Mesodermal cell (in vitro differentiated cells): ENCODE measurements around the gene CCDC196.

Source experiments
- H3K27ac ChIP-seq: 2 replicates; pipeline ENCODE4 v1.7.0; 2013; ENCODE audit warnings: mild to moderate bottlenecking, low read depth, low read length, moderate library complexity; ENCODE audit not compliant: severe bottlenecking
- H3K36me3 ChIP-seq: 2 replicates; pipeline ENCODE4 v1.7.1; 2013; ENCODE audit warnings: mild to moderate bottlenecking, low read length, moderate library complexity; ENCODE audit not compliant: control insufficient read depth, insufficient read depth
- H3K4me1 ChIP-seq: one replicate; pipeline ENCODE4 v1.7.1; 2013; ENCODE audit warnings: mild to moderate bottlenecking, low read length; ENCODE audit not compliant: insufficient read depth, control insufficient read depth, poor library complexity, severe bottlenecking
- H3K4me3 ChIP-seq: 2 replicates; pipeline ENCODE4 v1.7.0; 2013; ENCODE audit warnings: low read length, control low read depth, mild to moderate bottlenecking; ENCODE audit not compliant: insufficient read depth, poor library complexity, severe bottlenecking; ENCODE audit errors: extremely low read depth
- H3K9me3 ChIP-seq: 2 replicates; pipeline ENCODE4 v1.7.1; 2013; ENCODE audit warnings: mild to moderate bottlenecking, low read length, moderate library complexity; ENCODE audit not compliant: control insufficient read depth
- WGBS, 2 experiments: methylation state at CpG; one replicate each; pipeline ENCODE4 v1.1.5; 2013; ENCODE audit warnings: missing lambda C conversion rate in 2 of 2; ENCODE audit not compliant: insufficient coverage in 2 of 2; 5-methylcytosine and 5-hydroxymethylcytosine counted together

Gene CCDC196

DNA sequence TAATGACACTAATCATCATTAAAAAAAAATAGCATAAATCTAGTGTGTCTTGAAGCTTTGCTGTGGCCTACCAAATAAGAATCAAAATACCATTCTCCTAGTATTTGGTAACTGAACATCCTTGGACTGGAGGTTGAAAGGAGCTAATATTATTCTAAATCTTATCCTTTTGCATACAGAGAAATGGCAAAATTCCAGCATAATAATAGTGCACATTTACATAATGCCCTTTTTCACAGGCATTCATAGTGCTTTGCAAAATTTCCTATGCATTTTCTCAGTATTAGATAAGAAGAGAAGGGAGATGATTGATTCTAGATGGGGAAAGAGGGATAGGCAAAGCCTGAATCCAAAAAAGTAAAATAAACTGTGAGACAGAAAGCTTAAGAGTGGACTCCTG lies 13.9 kb upstream of the CCDC196 start:
- no peak overlapping the region for H3K4me3 ChIP-seq
- no peak overlapping the region for H3K27ac ChIP-seq
- H3K4me1 ChIP-seq: no peaks in the 10 kb centered on the region
- peaks cover 22% of the 10 kb centered on the region for H3K9me3 ChIP-seq
- H3K36me3 ChIP-seq: no peaks in the 10 kb centered on the region

DNA sequence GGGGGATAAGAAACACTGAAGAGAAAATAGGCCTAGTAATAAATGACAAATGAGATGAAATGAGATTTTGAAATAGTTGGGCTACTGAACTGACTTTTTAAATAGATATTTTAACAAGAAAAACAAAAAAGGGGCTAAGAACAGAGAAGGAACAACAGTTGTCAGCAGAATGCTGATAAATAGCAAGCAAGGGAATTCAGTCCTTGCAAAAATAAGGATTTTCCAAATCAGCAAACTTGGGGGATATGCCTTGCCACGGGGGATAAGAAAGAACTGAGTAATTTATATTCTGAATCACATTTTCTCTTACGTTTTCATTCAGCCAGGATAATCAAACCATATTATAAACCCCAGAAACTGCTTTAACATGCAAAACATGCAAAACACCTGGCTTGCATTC lies 12.9 kb upstream of the CCDC196 start:
- no peak overlapping the region for H3K4me3 ChIP-seq
- peaks cover 20% of the 10 kb centered on the region for H3K9me3 ChIP-seq
- no peaks in the 10 kb centered on the region for H3K36me3 ChIP-seq
- 75 to 100% methylated on average over 1 of the region's 2 CpGs for WGBS, 2 experiments
- H3K27ac ChIP-seq: no peak overlapping the region
- no peaks in the 10 kb centered on the region for H3K4me1 ChIP-seq

DNA sequence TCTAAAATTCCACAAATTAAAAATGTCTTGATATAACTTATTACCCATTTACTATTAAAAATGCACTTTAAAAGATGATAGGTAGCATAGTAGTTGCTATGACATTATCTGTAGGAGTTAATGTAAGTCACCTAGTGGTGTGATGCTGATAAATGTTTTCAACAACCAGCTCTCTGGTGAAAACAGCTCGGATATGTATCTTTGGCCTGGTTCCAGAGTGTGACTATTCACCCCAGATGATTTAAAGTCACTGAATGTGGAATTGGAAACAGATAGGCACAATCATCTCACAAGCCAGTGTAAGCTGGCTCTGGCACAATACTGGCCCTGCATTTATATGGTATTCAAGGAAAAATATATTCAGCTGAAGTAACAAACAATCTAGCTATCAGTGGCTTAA lies 9.2 kb upstream of the CCDC196 start:
- Histone ChIP-seq H3K4me3 (no peak overlapping the region), H3K9me3 (no peaks in the 10 kb centered on the region), H3K4me1 (no peaks in the 10 kb centered on the region), H3K36me3 (no peaks in the 10 kb centered on the region), H3K27ac (no peak overlapping the region)
- WGBS, 2 experiments: 100% methylated on average over 1 of the region's 1 CpG; no CpG with 5 or more reads in 1 of the 2 experiments

DNA sequence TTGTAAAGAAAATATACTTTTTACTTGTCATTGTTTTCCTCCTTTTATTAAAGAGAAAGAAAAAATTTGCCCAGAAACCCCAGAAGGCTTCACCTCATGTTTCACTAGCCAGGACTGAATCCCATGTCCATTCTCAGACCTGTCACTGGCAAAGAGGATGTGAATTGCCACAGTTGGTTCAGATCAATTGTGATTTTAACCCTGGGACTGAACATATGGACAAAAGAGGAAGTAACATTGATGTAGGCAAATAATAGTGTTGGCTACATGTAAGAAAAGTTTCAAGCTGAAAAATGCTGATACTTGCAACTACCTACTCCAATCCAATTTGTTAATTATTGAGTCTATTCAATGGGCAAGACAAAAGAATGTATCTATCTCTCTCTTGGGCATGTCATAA lies 8.6 kb upstream of the CCDC196 start:
- Histone ChIP-seq H3K9me3 (no peaks in the 10 kb centered on the region), H3K4me3 (no peak overlapping the region), H3K27ac (no peak overlapping the region), H3K4me1 (no peaks in the 10 kb centered on the region), H3K36me3 (no peaks in the 10 kb centered on the region)

DNA sequence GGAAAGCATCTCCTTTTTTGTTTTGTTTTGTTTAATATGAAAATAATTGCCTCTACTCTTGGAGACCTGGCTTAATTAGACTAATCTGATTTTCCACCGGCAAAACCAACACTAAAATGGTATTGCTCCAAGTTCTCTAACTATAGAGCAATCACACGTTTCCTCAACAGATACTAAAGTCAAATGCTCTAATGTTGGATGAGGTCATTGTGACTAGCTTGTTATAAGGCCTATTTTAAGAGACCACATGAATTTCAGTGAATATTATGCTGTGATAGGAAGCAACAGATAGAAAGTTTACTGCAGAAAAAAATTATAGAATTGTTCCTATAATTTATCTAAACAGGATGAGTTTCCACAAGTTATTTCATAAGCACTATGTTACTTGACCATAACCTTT lies 3.3 kb upstream of the CCDC196 start:
- no peaks in the 10 kb centered on the region for H3K9me3 ChIP-seq
- no peaks in the 10 kb centered on the region for H3K36me3 ChIP-seq
- no CpG with 5 or more reads among the region's 2 CpGs for WGBS, 2 experiments
- no peak overlapping the region for H3K27ac ChIP-seq
- H3K4me3 ChIP-seq: no peak overlapping the region
- H3K4me1 ChIP-seq: no peaks in the 10 kb centered on the region

DNA sequence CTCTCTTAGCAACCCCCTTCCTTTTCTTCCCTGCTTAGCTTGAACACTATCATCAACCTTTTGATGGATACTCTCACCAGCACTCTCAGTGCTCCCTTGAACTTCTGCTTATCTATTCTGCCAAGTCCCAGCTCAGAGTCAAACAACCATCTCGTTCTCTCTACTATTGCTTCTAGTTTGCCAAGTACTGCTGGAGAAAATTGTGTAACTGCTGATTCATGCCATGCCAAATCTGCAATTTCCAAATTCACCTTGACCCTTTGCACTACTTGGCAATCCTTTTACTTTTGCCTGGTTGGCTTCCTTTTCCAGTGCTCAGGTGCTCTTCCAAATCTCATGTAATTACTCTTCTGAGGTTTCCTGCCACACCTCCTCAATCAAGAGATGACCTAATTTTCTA lies 2.8 kb upstream of the CCDC196 start:
- H3K9me3 ChIP-seq: no peaks in the 10 kb centered on the region
- H3K4me1 ChIP-seq: no peaks in the 10 kb centered on the region
- 75 to 89% methylated on average over 1 of the region's 1 CpG for WGBS, 2 experiments
- no peak overlapping the region for H3K4me3 ChIP-seq
- no peak overlapping the region for H3K27ac ChIP-seq
- no peaks in the 10 kb centered on the region for H3K36me3 ChIP-seq

DNA sequence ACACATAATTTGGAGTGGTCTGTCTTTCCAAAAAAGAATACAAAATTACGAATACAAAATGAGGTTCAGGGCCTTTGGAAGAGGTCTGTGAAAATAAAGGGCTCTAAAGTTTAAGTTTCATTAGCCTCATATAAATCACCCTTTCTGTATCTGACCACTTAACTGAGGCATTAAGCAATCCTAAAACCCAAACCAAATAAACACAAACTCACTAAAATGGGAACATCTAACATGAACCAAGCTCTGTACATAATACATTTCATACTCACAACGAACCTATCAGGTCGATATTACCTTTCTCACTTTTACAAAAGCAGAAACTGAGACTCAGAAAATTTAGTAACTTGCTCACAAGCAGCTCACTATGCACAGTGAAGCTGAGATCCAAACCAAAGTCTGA lies 1.1 kb upstream of the CCDC196 start:
- Histone ChIP-seq H3K9me3 (no peaks in the 10 kb centered on the region), H3K27ac (no peak overlapping the region), H3K4me1 (no peaks in the 10 kb centered on the region), H3K4me3 (no peak overlapping the region), H3K36me3 (no peaks in the 10 kb centered on the region)
- WGBS, 2 experiments: 94% methylated on average over 2 of the region's 3 CpGs

DNA sequence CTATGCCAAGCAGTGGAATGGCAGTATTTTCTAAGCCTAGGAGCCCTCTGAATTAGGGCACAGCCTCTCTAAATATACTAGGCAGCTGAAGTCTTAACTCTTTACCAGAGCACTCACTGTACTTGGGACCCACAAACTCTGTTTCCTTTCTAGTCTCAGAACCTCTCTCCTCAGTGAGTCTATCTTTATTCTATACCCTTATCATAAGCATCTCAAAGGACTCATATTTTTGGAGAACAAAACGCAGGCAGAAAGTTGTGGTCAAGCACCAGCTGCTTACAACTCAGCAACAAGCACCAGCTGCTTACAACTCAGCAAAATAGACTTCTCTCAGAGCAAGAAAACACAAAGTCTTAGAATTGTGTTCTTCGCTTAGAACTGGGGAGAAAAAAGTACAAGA lies 993 bp downstream of the CCDC196 start:
- WGBS, 2 experiments: 80 to 100% methylated on average over 1 of the region's 2 CpGs
- H3K36me3 ChIP-seq: no peaks in the 10 kb centered on the region
- H3K27ac ChIP-seq: no peak overlapping the region
- H3K4me1 ChIP-seq: no peaks in the 10 kb centered on the region
- no peaks in the 10 kb centered on the region for H3K9me3 ChIP-seq
- H3K4me3 ChIP-seq: no peak overlapping the region

DNA sequence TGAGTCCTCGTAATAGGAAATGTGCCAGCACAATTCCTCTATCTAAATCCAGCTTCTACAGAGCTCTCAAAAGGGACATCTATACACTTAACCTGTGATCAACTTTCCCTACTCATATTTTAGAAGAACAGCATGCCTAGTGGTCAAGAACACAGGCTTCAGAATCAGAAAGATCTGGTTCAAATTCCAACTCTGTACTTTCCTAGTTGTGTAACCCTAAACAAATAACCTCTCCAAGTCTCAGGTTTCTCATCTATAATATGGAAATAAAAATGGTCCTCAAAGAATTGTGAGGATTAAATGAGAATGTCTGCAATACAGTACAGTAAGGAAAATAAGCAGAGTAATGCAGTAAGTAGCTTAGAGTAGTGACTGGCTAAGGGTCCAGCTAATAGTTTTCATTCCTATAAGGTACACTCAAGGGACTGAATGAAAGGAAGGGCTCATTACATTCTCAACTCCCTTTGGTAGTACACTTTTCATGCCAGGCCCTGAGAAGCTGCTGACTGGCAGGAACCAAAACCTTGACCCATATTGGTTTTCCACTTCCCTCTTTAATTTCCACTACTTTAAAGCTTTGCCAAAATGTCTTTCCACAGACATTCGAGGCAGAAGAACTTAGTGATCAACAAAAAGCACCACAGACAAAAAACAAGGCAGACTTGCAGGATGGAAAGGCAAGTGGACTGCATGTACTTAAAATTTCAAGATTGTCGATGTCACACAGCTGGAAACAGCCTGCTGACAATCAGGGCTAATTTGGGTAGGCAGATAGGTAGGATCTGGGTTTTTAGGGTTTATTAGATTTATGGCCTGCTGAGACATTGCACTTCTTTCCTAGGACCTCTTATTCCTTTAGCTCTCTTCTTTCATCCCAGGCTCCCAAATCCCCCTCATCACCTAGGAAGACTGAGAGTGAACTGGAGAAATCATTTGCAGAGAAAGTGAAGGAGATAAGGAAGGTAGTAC lies 4.3 kb downstream of the CCDC196 start:
- no peaks in the 10 kb centered on the region for H3K36me3 ChIP-seq
- H3K4me3 ChIP-seq: no peak overlapping the region
- H3K9me3 ChIP-seq: no peaks in the 10 kb centered on the region
- H3K27ac ChIP-seq: no peak overlapping the region
- 84 to 86% methylated on average over 2 to 3 of the region's 3 CpGs for WGBS, 2 experiments
- no peaks in the 10 kb centered on the region for H3K4me1 ChIP-seq

DNA sequence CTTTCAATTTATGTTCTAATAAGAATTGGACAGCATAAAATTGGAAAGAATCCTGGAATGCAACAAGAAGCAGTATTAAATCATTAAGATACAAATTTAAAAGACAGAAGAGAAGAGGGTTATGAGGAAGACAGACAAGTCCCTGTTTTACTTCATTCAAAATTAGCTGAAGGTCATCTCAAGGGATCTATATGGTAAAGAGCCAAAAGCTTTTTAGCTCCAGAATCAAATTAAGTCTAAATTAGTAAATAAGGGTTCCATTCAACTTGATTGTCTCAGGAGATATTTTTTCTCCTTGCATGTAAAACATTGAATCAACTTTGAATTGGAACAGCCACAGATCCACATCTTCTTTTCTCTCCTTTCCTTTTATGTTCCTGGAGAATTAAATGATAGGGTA lies 7.6 kb downstream of the CCDC196 start:
- Histone ChIP-seq H3K4me3 (no peak overlapping the region), H3K4me1 (no peaks in the 10 kb centered on the region), H3K27ac (no peak overlapping the region), H3K9me3 (no peaks in the 10 kb centered on the region), H3K36me3 (no peaks in the 10 kb centered on the region)

DNA sequence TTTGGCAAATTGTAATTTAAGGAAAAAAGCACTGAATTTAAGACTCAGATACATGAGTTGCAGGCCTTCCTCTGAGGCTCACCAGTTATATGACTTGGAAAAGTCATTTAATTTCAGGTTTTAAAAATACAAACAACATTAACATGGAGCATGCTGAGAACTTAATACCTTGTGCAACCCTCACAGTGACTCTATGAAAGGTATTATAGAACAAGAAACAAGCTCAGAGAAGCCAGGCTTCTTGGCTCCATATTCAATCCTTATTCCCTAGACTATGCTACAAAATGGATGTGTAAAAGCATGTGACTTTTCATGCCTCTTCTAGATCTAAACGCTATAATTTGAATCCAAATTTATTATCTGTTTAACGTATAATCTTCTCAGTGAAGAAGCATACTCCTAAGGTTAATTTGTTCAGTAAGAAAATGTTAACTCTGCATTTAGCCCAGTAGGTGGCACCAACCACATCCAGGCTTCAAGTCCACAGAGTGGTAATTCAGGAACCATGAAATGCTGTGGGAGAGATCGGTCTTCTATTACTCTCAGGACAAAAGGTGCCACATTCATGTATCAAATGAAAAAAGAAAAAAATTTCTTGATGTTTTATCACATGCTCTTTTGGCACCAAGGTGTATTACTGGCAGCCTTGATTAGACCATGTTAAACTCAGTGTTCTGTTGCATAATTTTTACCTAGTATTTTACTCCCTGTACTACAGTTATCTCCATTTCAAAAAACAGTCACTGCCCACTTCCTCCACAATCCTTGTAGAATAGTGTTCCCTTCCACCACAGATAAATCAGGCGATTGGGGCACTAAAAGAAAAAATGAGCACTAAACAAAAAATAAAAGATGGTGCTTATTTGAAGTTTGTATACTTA lies 9.3 kb downstream of the CCDC196 start:
- no peaks in the 10 kb centered on the region for H3K9me3 ChIP-seq
- no peaks in the 10 kb centered on the region for H3K36me3 ChIP-seq
- H3K4me1 ChIP-seq: no peaks in the 10 kb centered on the region
- WGBS, 2 experiments: no CpG with 5 or more reads among the region's 4 CpGs
- no peak overlapping the region for H3K27ac ChIP-seq
- no peak overlapping the region for H3K4me3 ChIP-seq
